A549 (cell line): Measurements from ENCODE around the gene IGF2BP3.

ENCODE experiments used
- CTCF ChIP-seq: fragments of >200 bp; sonication (Bioruptor Twin); formaldehyde crosslinking; IDR thresholded peaks from 3 replicates; pipeline ENCODE4 v1.5.1; 2016
- REST ChIP-seq: fragments of 200-600 bp; sonication (generic); IDR thresholded peaks from 2 replicates; pipeline ENCODE4 v1.6.1; 2016; ENCODE audit warnings: antibody characterized with exemption, mild to moderate bottlenecking, moderate library complexity

- TF ChIP-seq REST (no peak), CTCF (no peak)
Observed at GRCh38 chr7:23445326-23445725, 25.0 kb downstream of the IGF2BP3 start.
